HG02798 (cell line): Measurements from ENCODE around the gene ANTXR1.

Experiments used
- ATAC-seq: cut with Tn5 transposase; IDR thresholded peaks from one replicate; pipeline ENCODE4 v1.9.1; 2021; ENCODE audit warnings: mild to moderate bottlenecking; ENCODE audit not compliant: unreplicated experiment, poor library complexity

Gene ANTXR1

DNA sequence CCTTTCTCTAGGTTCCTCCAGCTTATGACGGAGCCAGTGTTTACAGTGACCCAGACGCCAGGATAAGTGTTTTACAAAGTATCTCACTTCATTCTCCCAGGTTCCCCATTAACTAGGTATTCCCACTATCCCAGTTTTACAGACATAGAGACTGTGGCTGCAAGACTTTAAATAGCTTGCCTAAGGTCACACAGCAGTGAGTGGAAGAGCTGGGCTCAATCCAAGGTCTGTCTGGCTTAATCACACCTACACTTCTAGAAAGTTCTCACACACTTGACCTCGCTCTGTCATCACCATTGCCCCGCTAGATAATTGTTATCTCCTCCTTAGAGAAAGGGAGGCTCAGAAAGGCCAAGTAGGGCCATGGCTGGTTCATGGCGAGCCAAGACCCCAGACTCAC, 110.2 kb downstream of the ANTXR1 start:
- ATAC-seq, result no peak

DNA sequence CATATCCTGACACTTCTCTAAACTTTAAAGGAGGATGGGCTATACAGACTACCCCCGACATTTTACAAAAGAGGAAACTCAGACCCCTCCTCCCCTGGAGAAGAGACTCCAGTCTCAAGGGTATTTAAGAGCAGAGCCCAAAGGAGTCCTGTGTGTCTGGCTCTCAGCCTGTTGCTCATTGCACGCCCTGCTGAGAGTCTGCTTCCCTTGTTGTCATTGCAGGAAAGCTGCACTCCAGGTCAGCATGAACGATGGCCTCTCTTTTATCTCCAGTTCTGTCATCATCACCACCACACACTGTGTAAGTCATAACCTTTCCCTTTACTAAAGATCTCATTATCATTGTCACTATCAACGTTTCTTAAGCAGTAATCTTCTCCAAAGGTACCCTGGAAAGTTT, 111.4 kb downstream of the ANTXR1 start:
- no peak for ATAC-seq

DNA sequence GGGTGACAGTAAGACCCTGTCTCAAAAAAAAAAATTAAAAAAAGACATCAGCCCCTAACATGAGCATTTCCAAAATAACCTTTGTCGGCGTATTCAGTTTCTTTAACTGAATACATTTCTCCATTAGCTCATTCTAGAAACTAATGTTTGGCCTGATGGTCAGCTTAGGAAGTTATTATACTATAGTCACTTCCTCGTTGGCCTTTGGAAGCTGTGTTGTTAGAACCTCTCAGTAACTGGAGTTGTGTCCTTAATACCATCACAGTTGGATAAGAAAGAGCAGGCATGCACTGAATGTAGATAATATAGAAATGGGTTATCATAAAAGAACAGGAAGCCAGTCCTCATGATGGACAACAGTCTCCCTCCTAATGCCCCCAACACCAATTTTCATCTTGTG, 112.8 kb downstream of the ANTXR1 start:
- no peak for ATAC-seq

DNA sequence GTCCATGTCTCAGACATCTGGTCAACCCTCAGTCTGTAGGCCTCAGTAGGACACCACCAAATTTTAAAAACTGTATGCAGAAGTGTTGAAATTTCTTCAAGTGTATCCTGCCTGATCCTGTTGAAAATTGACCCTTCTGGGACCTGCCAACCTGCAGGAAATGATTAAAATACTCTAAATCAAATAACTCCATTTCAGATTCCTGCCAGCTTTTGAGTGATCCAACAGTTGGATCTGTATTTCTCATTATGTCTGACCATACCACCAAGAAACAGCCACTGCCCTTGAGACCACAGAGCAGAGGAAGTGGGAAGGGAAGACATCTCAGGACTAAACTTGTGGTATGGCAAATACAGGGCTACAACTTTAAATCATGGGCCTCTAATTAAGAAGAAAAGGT, 113.4 kb downstream of the ANTXR1 start:
- no peak for ATAC-seq

DNA sequence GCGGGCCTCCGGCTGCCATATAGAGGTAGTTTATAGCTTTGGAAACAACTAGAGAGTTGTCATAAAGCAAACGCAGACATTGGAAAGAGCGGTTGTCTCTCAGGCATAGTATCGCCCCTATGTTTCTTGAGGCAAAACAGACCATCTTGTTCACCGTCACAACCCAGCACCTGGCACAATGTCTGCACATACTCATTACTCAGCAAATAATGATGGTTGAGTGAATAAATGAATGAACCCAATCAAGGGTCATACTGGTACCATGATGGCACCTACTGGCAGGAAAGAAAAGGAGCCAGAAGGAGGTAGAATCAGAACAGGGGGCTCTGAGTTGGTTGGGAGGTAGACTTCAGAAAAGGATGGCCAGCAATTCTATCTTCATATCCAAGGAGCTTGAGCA, 118.5 kb downstream of the ANTXR1 start:
- ATAC-seq, result no peak

DNA sequence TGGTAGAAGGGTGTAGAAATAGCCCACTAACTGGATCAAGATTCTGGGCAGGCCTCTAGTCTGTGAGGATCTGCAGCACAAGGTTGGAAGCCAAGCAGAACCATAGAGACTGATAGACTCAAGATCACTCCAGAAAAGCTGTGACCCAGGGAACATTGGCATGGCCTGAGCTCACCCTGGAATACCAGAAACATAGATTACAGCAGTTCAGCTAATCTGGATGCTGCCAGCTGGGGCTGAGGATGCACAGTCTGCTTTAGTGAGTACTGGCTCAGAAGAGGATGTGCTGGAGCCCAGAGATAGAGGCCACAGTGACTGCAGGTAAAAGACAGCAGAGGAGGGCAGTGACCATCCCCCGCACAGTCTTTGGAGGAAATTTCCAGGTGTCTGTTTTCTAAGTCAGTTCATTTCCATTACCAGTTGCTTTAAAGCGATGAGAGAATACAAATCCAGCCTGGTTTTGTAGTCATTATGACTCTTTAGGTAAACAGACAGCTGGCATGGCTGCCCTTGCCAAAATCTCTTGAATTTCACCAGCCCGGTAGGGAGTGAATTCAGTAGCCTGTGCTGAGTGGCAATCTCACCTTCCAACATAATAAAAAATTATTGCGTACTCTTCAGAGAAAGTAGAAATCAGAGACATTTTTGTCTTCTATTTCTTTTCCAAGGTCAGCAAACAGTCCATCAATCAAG, 119.2 kb downstream of the ANTXR1 start:
- no peak for ATAC-seq

DNA sequence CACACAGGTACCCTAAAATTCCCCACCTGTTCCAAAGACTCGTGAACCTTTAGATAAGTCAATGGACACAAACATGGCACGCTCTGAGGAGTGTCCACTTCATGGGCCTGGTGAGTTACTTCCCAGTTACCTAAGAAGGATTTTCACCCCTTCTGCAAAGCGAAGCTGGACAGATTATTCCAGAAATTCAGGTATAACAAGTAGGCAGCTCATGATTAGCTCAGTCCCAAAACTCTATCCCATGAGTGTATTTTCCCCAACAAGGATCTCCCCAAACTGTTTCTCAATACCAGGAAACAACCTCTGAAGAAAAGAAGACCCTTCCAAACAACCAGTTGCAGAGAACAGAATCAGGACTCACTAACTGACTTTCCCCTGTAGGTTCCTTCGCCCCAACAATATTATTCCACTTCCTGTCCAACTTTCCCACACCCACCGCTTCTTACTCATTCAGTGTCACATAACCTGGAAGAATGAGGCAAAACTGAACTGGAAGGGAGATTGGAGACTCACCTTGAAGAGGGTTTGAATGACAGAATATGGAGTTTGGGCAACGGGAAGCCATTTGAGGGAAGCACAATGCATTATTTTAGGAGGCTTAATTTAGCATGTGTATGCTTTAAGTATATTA, 120.1 kb downstream of the ANTXR1 start:
- no peak for ATAC-seq

DNA sequence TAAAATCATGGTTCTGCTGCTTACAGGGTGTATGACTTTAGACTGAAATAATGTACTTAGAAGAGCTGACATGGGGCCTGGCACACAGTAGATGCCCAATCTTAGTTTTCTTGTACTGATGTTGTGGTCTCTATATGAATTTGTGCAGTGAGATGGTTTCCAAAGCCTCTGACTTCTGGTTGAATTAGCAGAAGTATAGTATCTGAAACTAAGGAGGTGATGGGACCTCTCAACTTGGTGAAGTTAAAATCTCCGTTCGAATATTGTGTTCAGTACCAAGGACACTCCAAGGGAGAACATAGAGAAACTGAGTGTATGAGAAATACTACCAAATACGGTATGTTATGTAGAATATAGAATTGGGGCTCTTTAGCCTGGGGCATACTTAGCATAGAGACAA, 120.9 kb downstream of the ANTXR1 start:
- no peak for ATAC-seq

DNA sequence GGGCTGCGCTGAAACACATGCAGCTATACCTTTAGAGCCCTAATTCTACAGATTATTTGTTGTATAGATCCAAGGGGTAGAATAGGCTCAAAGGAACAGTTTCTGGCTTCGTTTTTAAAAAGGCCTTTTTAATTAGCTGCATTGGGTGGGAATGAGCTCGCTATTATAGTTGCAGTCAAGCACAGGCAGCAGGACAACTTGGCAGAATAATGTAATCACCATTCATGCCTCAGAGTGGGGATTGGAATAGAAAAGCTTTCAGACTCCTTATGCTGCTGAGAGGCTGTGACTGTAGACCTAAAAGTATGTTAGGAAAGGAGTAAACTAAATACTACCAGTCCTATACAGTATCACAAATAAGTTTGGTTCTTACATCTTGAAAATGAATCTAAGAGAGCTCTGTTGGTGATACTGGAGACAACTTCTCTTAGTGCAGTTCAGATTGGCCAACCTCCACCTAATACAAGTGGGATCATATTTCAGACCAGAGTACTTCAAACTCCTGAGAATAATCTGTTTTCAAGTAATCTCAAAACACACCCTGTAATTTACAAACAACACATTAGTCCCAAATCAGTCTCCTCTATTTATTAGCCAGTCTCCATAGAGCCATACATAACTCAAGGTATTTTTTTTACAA, 121.4 kb downstream of the ANTXR1 start:
- no peak for ATAC-seq

DNA sequence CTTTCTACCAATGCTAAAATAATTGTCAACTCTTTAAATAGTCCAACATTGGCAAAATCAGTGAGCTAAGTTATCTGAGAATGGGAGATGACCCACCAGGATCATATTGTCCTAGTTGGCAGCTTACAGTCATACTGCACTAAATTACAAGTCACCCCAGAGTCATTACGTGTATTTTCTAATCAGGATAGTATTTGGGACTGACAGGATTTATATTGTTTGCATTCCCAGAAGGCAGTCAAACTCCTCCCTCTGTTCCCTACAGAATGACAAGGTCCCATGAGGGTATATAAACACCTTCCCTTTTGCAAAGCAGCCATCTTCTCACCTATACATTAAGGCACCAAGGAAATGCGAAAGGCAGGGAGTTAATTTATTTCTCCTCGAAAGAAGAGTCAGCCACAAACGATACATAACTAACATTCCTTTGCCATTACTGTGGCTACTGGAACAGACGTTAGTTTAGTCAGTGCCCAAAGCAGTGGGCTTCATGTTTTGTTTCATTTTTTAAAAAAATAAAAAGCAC, 125.3 kb downstream of the ANTXR1 start:
- no peak for ATAC-seq

DNA sequence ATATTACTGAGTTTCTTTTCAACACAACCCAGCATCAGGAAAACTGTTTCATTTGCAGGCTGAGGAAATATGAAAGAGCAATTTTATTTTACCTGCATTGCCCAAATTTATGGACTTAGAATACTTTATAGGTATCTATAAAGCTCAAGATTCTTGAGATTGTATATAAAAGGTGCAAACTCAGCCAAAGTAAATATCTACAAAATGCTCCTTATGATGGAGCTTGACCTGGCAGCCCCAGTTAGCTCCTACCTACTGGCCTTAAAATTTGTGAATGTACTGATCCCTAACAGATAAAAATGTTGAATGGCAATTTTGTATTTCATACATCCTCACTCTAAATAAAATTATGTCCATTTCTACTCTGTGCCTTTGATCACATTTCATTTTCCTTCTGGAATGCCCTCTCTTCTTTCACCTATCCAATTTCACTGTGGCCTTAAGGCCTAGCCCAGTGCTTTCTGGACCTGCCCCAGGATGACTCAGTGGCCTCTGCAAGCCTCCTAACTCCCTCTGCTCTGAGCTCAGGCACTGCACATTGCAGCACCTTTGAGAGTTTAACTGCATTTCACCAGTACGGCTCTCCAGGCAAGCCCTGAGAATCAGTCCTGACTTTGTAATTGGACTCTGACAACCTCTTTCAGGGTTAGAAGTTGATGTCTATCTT, 125.9 kb downstream of the ANTXR1 start:
- no peak for ATAC-seq

DNA sequence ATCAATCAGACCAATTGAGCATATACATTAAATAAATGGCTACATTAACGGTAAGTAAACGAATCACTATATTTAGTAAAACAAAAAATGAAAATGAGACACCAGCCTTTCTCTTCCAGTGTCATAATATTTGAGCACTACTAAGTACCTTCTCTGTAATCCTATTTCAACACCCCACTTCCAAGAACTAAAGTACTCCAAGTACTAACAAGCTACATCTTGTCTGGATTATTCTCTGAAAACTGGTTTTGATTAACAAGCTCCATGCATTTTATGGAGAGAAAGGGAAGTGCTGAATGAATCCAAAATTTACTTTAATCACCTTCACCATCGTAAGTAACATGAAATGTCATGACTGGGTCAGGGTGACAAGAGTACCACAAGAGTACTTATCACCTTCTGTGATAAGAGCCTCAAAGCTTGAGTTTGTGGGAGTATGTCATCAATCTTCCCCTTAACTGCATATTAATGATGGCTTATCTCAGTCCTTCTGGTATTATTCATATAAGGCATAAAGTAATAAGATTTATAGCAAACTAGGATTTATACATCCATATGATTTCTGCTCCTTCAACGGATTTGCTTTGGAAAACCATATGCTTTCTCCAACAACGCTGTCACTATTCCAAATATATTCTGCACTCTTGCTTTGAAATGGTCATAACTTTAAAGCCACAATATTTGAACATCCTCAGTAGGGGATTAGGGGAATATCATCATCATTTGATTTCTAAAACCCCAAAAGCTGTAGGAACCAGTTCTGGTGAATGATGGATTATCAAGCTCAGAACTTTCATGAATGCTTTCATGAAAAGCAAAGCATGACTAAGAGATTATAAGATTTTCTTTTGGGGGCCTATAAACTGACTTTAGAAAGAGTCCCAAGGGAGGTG, 127.0 kb downstream of the ANTXR1 start:
- no peak for ATAC-seq

DNA sequence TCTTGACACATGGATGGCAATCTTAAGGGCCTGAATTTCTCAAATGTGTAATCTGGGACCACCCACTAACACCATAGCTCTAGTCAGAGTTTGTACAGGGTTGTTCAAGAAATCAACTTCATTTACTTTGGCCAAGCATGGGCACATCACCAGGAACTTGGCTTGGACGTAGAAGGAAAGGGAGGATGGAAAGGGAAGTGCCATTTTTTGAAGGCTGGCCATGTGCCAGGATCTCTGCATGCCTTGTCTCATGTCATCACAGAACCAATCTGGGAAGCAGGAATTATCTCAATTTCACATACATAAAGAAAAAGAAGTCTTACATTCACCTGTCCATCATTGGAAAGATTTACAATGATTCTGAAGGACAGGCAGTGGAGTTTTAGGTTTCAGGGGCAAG, 128.1 kb downstream of the ANTXR1 start:
- no peak for ATAC-seq

DNA sequence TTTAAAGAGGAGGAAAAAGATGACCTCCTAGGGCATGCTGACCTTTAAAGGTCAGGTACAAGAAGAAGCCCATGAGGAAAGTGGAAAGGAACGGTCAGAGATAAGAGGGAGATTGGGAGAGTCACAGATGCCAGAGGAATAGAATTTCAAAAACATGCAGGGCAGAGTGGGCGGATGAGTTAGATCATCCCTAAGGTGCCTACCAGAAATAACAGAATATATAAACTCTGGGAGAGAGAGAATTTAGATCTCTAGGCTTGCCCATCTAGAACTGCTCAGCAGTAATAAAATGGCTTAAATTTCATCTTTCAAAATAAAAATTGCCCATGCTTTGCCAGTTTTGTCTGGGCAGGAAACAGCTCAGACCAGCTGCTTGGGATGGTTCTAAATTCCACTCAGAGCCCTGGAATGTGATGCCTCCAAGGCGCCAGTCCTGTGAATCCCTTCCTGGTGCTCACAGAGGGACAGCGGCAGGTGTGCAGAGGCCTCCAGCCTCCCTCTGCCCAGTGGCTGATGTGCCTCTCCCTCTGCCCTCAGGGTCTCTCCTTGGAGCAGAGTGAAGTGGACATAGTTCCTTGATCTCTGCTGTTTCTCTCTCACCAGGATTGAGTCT, 130.9 kb downstream of the ANTXR1 start:
- ATAC-seq, result no peak

DNA sequence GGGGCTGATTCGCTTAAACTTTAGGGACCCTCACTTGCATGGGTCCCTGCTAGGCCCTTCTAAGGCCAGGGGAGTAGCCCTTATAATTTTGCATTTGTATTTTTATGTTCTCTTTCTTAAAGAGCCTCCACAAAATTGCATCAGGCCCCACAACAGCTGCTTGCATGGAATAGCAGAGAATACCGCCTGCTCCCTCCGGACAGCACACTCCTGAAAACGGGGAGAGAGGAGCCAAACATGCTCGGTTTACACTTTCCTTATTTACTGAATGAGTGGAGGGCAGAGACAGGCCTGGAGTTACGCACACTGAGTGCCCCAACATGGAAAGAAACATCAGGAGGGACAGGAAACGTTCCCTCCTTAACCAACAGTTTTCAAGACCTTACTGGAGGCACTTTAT, 132.2 kb downstream of the ANTXR1 start:
- ATAC-seq, result no peak

DNA sequence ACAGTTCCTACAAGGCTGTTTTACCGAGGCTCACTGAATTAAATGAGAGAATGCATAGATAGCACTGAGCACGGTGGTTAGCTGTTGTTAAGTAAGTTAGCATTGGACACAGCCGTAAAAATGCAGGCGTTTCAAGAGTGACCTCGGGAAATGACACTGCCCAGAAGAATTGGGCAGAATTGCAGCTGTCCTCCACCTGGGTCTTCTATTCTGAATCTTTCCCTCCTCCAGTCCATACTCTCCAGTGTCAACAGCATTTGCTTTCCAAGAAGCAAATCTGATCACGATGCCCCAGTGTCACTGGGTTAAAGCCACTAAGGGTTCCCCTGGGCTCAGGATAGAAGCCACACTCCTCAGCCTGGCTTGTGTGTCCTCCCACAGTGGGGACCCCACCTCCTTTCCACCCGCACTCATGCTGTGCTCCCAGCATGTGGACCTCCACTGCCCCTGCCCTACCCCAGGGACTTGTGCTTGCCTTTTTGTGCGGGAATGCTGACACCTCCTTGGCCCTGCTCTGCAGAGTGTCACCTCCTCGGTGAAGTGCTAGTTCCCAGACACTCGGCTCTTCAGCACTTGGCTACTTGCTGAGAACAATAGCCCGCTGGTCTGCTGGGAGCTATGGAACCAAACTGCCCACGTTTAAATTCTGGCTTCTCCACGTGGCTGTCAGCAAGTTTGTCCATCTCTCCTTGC, 135.0 kb downstream of the ANTXR1 start:
- ATAC-seq, result no peak

DNA sequence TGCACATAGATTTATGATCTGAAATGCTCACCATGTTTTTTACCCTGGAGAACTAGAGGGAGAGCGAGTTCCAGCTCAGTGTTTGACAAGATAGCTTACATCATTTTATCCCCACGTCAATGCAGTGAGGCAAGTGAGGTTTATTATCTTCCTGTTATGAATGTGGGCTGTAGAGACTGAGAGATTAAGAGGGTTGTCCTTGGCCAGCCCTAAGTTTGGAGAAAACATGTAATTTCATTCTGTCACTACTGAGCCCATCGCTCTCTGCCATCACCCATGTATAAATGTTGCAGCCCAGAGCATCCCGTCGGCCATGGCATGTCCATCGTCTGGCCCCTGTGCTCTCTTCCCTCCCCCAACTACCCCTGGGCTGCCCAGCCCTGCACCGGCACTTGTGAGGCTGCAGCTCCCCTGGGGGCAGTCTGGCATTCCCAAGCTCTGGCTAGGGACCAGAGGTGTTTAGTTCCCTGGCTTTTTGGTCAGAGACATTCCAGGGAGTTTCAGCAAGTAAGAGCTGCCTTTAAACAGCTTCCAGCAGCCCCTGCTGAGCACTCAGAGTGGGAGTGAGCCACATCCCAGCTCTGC, 136.7 kb downstream of the ANTXR1 start:
- ATAC-seq, result no peak

DNA sequence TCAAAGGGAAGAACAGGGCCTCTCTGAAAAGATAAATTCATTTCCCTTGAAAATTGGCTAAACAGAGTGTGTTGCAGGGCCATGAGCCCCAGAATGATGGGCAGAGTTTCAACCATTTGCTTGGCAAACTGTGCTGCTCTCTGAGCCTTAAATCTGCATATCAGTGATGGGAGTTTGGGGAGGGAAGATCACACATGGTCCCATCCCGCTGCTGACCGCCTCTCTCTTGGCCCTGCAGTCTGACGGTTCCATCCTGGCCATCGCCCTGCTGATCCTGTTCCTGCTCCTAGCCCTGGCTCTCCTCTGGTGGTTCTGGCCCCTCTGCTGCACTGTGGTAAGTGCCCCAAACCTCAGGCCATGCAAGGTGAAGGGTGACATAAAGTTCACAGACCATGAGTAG, 139.0 kb downstream of the ANTXR1 start:
- ATAC-seq, result no peak
